HG02852 (cell line): ENCODE results near the gene AMTN.
"Not testable (repeated sequence)": the region's sequence is repeated elsewhere in the genome, so short reads cannot be mapped to it uniquely, and the experiment has no call there.

Experiments
- ATAC-seq: cut with Tn5 transposase; IDR thresholded peaks from one replicate; pipeline ENCODE4 v1.9.1; 2021; ENCODE audit warnings: mild to moderate bottlenecking, moderate library complexity; ENCODE audit not compliant: unreplicated experiment

Gene AMTN, protein sequence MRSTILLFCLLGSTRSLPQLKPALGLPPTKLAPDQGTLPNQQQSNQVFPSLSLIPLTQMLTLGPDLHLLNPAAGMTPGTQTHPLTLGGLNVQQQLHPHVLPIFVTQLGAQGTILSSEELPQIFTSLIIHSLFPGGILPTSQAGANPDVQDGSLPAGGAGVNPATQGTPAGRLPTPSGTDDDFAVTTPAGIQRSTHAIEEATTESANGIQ

DNA sequence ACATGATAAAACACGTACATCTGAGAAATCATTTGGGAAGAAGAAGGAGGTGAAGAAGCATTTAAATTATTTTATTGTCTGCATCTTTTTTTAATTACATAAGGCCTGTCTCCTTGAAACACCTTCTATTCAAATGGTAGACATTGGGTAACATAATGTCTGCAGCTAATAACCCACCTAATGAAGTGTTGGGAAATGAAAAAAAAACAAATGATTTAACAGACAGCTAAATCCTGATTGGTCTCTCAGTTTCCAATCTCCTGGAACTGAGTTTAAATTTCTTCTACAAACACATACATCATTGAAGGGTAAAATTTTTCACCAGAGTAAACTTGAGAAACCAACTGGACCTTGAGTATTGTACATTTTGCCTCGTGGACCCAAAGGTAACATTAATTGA is at the start of gene AMTN:
Gene AMTN, plus strand, starts transcription at position 301 of the 400 bp plus-strand sequence. CDS start 209 bp downstream, outside the sequence.
- ATAC-seq = no peak

DNA sequence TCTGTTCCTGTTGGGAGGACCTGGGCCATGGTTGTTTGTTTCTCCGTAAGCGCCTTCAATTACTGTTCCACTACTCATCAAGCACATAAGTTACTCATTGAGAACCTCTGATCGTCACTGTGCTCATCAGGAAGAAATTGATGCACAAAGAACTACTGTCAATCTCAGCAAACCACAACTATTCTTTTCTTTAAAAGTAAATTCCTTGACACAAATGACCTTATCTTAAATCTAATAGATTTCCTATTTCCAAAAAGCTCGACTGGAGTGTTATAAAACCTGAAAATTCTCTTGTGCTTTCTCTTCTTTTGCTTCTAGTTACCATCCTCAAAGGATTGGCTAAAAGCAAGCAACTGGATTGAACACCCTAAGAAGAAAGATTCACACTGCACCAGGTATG is 46.5 kb upstream of the AMTN start, which contains the start of gene MUC7:
Gene MUC7, plus strand, starts transcription at position 301 of the 400 bp plus-strand sequence. CDS start 1,825 bp downstream, outside the sequence.
- no peak for ATAC-seq

DNA sequence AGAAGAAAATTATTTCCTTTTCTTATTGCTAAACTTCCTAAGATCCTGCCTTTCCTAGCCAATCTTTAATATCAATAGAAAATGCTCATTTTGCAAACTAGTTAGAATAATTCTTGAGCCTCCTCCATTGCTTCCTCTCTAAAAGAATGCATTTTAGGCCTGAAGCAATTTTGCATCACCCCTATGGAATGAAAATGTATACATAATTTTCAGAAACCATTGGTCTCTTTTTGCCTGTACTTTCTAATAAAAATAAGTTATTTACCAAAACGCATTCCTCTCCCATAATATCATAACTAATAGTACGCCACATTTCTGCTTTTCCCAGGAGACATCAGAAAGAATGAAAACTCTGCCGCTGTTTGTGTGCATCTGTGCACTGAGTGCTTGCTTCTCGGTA is 44.7 kb upstream of the AMTN start:
- no peak for ATAC-seq

DNA sequence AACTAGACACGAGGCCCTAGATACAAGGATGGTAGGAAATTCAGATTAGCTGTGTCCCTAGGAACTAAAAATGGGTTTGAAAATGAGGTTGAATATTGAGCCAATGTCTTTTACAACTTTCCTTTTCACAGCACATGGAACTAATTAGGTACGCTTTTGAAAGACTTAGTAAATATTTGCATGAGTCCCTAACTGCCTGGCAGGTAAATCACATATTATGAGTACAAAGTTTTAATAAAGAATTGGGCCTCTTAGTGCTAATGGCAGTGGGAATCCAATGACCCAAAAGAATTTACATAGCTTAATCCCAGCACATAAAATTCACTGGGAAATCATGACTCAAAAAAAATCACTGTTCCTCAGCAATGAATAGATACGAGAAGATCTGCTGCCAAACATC is 29.6 kb upstream of the AMTN start:
- no peak for ATAC-seq

DNA sequence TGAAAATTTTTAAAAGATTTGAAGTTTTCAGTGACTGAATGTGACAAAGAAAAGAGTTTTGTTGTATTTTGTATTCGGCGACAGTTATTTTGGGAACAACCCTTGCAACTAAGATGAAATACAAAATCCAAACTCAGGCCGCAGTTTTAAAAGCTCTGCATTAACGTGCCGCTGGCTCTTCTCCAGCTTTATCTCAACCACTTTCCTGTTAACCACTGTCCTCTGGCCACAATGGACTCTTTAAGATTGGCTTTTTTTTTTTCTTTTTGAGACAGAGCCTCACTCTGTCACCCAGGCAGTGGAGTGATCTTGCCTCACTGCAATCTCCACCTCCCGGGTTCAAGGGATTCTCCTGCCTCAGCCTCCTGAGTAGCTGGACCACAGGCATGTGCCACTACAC is 22.1 kb upstream of the AMTN start:
- no peak for ATAC-seq

DNA sequence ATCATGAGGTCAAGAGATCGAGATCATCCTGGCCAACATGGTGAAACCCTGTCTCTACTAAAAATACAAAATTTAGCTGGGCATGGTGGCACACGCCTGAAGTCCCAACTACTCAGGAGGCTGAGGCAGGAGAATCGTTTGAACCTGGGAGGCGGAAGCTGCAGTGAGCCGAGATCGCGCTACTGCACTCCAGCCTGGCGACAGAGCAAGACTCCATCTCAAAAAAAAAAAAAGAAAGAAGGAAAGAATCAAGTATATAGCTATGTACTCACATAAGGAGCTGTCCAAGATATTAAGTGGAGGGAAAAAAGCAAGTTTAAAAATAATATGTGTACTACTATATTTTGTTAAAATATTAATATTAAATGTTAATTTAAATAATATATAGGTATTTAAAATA is 16.5 kb upstream of the AMTN start:
- ATAC-seq = not testable (repeated sequence)

DNA sequence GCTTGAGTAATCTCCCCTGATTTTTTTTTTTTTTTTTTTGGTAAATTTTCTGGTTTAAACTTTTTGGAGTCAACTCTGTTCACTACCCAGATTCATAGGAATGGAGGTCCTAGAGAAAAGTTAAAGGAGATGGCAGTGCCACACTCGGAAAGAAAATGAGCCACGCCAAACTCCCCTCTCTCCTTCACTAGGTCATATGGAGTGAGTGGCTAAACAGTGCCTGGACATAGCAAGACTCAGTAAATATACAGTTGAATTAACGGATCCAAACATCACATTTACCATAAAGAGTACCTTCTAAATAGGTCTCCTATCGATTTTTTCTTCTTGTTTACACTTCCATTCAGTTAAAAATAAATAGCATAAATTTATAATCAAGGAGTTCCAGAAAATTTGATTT is 13.6 kb upstream of the AMTN start:
- no peak for ATAC-seq

DNA sequence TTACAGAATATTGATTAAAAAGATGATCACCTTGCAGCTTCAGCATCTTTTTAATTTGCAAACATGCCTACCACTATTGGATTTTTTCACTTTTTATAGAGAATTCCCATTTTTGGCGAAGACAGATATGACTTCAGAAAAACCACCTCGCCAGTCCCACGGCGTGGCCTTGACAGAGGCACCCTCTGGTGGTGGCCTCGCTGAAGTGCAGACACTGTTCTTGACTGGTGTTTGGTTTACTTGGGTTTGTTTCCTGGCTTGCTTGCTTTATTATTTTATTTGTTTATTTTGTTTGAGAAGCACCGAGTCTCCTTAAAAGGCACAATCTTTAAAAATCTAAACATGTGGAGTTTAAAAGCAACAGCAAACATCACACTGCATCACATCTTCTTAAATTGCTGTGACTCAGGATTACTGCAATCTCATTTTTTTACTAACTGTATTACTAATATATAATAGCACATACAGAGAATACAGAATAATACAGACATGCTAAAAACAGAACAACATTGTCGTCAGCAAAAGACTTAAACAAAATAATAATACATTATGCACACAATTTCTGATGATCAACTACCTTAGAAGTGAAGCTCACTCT is 13.1 kb upstream of the AMTN start:
- peak; percentile 93 for ATAC-seq

DNA sequence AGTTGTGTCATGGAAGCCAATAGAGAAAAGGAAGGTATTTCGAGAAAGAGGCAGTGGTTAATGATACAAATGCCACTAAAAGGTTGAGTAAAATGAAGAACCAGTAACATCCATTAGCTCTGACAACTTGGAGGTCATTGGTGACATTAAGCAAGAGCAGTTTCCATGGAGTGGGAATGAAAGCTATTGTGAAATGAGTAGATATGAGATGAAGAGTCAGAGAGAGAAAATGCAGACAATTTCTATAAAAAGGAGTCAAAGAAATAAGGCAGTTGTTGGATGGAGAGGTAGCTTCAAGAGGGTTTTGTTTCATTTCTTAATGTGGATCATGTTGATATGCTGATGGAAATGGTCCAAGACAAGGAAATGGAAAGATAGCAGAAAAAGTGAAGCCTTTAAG is 9.6 kb upstream of the AMTN start:
- no peak for ATAC-seq

DNA sequence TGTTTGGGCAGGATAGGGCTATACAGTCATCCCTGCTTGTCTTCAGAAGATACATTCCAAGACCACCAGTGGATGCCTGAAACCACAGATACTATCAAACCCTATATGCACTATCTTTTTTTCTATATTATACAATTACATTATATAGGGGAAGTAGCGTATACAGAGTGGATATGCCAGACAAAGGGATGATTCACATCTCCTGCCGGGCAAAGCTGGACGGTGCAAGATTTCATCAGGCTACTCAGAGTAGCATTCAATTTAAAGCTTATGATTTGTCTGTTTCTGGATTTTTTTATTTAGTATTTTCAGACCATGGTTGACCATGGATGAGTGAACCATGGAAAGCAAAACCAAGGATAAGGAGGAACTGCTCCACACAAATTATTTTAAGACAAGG is 7.0 kb upstream of the AMTN start:
- ATAC-seq = no peak

DNA sequence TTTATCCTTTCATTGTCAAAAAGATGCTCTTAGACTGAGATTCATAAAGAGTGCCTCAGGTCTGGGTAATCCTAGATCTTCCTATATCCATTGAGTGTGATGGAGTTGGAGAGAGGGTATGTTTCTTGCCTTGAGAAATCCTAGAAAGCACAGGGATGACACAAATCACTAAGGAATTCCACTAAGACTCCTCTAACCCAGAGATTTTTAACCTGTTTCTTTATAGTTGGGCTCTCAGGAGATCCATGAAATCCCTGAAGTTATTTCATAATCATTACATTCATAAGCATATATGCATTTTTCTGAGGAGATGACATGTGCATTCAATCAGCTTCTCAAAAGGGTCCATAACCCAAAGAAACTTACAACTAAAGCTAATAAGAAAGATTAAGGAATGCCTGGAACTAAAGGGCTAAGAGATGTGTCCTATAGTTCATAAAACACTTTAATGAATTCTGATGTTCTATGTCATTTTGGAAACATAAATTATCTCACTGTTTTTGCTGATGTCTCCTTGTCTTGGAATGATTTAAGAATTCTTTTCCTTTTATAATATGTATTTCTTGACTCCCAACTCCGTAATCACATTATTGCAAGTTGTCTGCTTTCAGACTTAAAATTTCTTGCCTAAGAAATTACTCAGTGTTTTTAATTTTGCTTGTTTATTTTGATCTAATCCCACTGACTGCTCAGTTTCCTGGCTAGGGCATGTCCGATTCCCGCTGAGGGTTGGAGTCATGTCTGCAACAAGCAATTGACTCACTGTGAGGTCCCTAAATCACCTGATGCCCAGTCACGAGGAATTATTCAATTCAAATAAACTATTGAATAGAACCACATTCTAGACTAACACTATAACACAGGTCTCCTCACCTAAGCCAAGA is 2.8 kb upstream of the AMTN start:
- no peak for ATAC-seq

DNA sequence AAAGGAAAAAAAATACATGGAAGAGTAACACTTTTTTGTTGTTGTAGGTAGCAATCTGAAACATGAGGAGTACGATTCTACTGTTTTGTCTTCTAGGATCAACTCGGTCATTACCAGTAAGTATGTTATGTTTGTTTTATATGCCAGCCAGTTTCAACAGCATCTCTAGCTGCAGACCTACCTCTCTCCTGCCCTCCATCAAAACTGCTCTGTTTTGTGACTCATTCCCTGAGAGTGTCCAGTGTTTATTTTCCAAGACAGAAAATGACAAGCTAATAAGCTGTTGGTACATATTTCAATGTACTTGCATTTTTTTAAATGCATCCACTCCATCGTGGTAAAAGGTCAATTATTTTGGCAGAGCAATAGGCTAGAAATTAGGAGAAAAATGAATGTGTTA is 347 bp downstream of the AMTN start:
- no peak for ATAC-seq

DNA sequence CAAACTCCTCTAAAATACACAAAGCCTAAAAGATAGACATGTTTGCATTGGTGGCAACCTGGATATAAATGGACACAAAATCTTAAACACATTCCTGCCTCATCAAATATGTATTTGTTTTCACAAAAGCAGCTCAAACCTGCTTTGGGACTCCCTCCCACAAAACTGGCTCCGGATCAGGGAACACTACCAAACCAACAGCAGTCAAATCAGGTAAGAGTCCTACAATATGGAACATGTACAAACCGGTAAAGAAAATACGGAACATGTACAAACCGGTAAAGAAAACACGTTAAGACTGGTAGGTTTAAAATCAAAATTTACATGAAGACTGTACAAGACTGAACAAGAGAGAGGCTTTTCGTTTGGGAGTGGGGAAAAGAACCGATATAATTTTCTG is 4.3 kb downstream of the AMTN start:
- no peak for ATAC-seq

DNA sequence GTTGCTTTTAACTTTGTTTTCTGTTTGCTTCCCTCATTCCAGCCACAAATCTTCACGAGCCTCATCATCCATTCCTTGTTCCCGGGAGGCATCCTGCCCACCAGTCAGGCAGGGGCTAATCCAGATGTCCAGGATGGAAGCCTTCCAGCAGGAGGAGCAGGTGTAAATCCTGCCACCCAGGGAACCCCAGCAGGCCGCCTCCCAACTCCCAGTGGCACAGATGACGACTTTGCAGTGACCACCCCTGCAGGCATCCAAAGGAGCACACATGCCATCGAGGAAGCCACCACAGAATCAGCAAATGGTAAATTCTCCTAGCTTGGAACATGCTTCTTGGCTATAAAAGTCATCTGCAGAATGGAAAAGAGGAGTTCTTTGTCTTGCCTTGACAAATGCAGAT is 12.6 kb downstream of the AMTN start:
- ATAC-seq = no peak

DNA sequence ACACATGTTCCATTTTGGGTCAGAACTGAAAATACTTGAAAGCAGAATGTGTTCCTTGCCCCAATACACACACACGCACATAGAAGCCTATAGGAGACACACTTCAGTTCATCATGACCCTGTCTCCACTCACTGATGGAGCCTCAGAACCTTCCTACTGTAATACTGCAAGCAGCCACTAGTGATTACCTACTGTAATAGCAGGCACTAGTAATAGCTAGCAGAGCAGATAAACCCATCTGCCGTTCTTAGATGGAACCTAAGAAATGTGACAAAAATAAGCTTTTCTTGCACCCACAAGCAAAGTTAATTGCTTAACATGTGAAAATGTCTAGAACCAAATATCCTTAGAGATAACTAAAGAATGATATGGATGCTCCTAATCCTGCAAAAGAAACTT is 13.6 kb downstream of the AMTN start:
- ATAC-seq = peak; percentile 76

DNA sequence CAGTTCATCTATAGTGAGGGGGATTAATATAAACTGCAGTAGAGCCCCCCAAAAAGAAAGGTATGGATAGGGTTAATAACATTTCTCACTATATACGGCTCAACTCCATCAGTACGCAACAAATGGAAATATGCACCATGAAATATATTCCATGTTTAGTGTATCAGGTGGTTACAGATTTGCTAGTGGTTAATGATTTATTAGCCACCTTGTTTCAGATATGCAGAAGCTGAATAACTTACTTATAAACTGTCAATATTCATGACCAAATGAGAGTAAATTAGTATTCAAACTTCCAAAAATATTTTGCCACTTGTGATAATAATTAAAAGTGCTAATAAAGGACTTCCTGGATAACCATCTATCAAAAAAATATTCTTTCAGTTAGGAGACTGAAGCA is 14.8 kb downstream of the AMTN start:
- ATAC-seq = no peak

DNA sequence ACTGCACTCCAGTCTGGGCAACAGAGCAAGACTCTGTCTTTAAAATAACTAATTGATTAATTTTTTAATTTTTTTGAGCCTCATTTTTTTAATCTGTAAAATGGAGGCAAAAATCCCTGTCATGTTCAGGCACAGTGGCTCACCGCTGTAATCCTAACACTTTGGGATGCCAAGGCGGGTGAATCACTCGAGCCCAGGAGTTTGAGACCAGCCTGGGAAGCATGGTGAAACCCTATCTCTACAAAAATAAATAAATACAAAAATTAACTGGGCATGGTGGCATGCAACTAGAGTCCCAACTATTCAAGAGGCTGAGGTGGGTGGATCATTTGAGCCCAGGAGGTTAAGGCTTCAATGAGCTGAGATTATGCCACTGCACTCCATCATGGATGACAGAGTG is 15.4 kb downstream of the AMTN start:
- ATAC-seq = no peak

DNA sequence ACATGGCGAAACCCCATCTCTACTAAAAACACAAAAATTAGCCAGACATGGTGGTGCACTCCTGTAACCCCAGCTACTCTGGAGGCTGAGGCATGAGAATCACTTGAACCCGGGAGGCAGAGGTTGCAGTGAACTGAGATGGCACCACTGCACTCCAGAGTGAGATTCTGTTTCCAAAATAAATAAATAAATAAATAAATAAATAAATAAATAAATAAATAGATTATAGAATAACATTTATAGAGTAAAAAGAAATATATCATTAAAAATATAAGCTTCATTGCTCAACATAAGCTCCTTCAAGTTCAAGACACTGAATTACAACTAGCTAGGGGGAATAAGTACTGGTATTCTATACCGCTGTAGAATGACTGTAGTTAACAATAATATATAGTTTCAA is 16.5 kb downstream of the AMTN start:
- ATAC-seq = not testable (repeated sequence)

DNA sequence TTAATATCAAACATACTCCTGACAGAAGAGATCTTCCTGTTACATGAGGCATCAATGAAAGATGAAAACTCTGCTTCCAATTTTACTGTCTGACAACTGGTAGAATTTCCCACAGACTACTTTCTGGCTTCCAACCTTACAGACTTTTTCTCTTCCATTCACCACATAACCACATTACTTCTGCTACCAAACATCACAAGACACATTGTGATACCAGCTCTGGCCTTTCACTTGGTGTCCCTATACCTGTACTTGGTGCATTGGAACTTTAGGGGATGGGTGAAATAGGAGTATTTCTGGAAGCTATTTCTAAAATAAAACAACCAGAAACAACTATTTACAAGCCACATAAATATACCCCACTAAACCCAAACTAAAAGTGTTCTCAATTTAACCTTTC is 20.5 kb downstream of the AMTN start:
- no peak for ATAC-seq

DNA sequence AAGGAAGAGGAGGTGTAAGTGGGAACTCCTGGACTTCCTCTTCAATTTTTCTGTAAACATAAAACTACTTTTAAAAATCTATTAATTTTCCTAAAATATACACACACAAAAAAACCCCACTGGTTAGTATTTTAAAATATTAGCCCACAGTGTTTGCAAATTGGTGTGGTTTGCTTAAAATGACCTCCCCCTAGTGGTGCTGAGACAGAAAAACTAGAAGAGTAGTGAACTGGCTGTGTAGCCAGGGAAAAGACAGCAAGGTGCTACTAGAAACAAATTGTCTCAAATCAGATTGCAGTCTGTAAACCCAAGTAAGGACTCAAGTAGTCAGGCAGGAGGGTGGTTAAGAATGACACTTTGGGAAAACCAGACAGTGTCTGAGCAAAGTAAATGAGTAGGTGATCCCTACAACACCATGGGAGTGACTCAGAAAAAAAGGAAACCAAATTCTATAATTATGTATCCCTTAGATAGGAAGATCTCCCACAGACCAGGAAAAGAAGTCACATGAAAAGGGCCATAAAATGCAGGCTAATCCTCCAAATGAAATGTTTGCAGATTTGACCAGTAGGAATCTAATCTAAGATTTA is 26.0 kb downstream of the AMTN start:
- ATAC-seq = peak; percentile 74

DNA sequence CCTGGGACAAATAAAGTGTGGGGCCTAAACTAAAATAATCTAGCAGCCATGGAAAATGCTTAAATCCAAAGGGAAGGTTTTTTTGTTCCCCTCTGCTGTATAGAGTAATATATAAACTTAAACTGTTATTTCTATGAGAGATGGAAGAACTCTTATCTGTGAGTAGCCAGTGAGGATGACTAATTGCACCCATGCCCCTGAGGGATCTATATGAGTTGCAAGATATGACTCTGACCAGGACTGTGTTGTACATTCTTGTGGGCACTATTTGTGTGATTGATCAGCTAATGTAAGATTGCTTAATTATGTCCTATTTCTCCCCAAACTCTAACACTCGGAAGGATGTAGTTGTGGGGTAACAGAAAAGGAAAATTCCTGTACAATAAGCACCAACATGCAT is 38.5 kb downstream of the AMTN start:
- no peak for ATAC-seq
